ENCODE measurements around the gene DNAH17. TPM values are rescaled to one million over a fixed set of nuclear protein-coding genes. Genes with fewer than 3 reads are reported as not detected.

The DNAH17 gene
- total and polyA plus RNA-seq, 2 of the 8 experiments (the other 6 are each of a cell fraction or from before 2014, with no cell fraction given): 0.14 to 0.67 TPM

GRCh38 chr17:78581304-78581703 lies 4.1 kb upstream of the DNAH17 start:
- ChIA-PET CTCF (ENCODE audit: partially characterized antibody) (interaction anchor here (1.2 to 1.3 kb wide), 2 partner anchors 22 to 25 kb away, joined by 3 to 4 read pairs; no protein-coding TSS in a partner anchor), POLR2A (ENCODE audit: partially characterized antibody) (interaction anchor here (0.7 kb wide), 1 partner anchor 12 kb away, joined by 3 read pairs; no protein-coding TSS in a partner anchor)
- no peaks in the 10 kb centered on the region for H4K20me1 ChIP-seq (replicated peaks in 1 of 2; ENCODE audit: control insufficient read depth in 1 of 2, insufficient read depth in 2 of 2, low read length in 2 of 2)
- no peak overlapping the region for H2BK5ac ChIP-seq (ENCODE audit: low read depth, low read length)
- H3K36me3 ChIP-seq (ENCODE audit: control insufficient read depth in 2 of 4, insufficient read depth in 4 of 4, low read length in 3 of 4): no peaks in the 10 kb centered on the region
- no peak overlapping the region for H2BK12ac ChIP-seq (ENCODE audit: low read depth, low read length)
- no peak overlapping the region for H4K5ac ChIP-seq (ENCODE audit: insufficient read length, low read depth, low read length)
- no peak overlapping the region for H4K91ac ChIP-seq (replicated peaks; ENCODE audit: insufficient read length, low read length)
- H3K18ac ChIP-seq (ENCODE audit: extremely low read depth, low read length): no peak overlapping the region
- no peak overlapping the region for H2BK120ac ChIP-seq (replicated peaks; ENCODE audit: low read depth, low read length)
- no peaks in the 10 kb centered on the region for H3K23me2 ChIP-seq (ENCODE audit: low read depth, low read length)
- H3K9me3 ChIP-seq (ENCODE audit: insufficient read depth in 2 of 2, low read depth in 1 of 2, low read length in 1 of 2): no peaks in the 10 kb centered on the region
- no peak overlapping the region for H3K14ac ChIP-seq (ENCODE audit: insufficient read length)
- H3K4me1 ChIP-seq (replicated peaks in 1 of 4; ENCODE audit: control insufficient read depth in 3 of 4, insufficient read depth in 4 of 4, low read length in 3 of 4): peaks cover 0 to 2% (median 0%) of the 10 kb centered on the region in 4 experiments; a peak in 3 of 7 replicates
- FAIRE-seq (no peak), DNase-seq (ENCODE audit: low read depth in 1 of 2, low spot score in 2 of 2) (no peak)
- no peak overlapping the region for H3K9ac ChIP-seq (replicated peaks in 1 of 4; ENCODE audit: extremely low read depth in 1 of 4, low read depth in 3 of 4, low read length in 3 of 4)
- no peak overlapping the region for H4K8ac ChIP-seq (ENCODE audit: extremely low read depth, insufficient read depth, low read length)
- 84% methylated on average over 5 of the region's 5 CpGs; no CpG with 5 or more reads in 1 of the 2 experiments for WGBS, 2 experiments (ENCODE audit: extremely low coverage in 1 of 2, insufficient coverage in 1 of 2, insufficient read length in 1 of 2, insufficient replicate concordance in 2 of 2, low coverage in 1 of 2, low lambda C conversion rate in 2 of 2, missing lambda C conversion rate in 1 of 2)
- TF ChIP-seq EZH2 (IDR thresholded peaks at IDR 0.05; ENCODE audit: low read depth, low read length, severe bottlenecking): no peak
- no peak overlapping the region; the same call in 1 of the 2 replicates for H2AFZ ChIP-seq (ENCODE audit: low read length)
- H3K23ac ChIP-seq (ENCODE audit: insufficient read length): no peak overlapping the region
- no peak overlapping the region for H2BK20ac ChIP-seq (ENCODE audit: low read length)
- no peak overlapping the region for H3K56ac ChIP-seq (replicated peaks; ENCODE audit: insufficient read length, low read depth, low read length)
- H3K4ac ChIP-seq (replicated peaks; ENCODE audit: insufficient read length, low read depth, low read length): no peak overlapping the region
- H3K4me3 ChIP-seq (ENCODE audit: extremely low read depth in 1 of 4, insufficient read depth in 2 of 4, low read depth in 3 of 4, low read length in 4 of 4): no peak overlapping the region
- H2AK5ac ChIP-seq (ENCODE audit: low read depth, low read length): no peak overlapping the region
- H2BK15ac ChIP-seq (ENCODE audit: low read length): no peak overlapping the region
- H3K4me2 ChIP-seq (ENCODE audit: insufficient read depth in 1 of 2, low read depth in 2 of 2, low read length in 2 of 2): no peak overlapping the region
- H3K27ac ChIP-seq (ENCODE audit: low read depth, low read length): no peak overlapping the region
- H3K79me2 ChIP-seq (ENCODE audit: control insufficient read depth in 1 of 2, insufficient read depth in 2 of 2, low read length in 2 of 2): no peaks in the 10 kb centered on the region
- H3K27me3 ChIP-seq (replicated peaks in 1 of 4; ENCODE audit: control insufficient read depth in 3 of 4, extremely low read depth in 1 of 4, insufficient read depth in 3 of 4, low read length in 3 of 4): no peaks in the 10 kb centered on the region
- no peaks in the 10 kb centered on the region for H3K79me1 ChIP-seq (ENCODE audit: low read depth, low read length)
